OCI-LY7 (cell line): ENCODE measurements around the gene MRPS24. TPM values are rescaled to one million over a fixed set of nuclear protein-coding genes. Genes with fewer than 3 reads are reported as not detected.

Source experiments
- BruUV-seq: library from RNA; stranded (reverse); fragments of 400-500 nt; replicated peaks from 2 replicates; lab custom pipeline; 2021; lab: Mats Ljungman, UMichigan
- CTCF ChIA-PET: fragments of 300-600 bp; sonication (Branson Sonifier 250); formaldehyde crosslinking; loops from one replicate; lab custom pipeline; 2022; ENCODE audit warnings: antibody characterized with exemption; ENCODE audit not compliant: unreplicated experiment; lab: Charles Lee
- POLR2A ChIA-PET: fragments of 300-600 bp; sonication (Branson Sonifier 250); formaldehyde crosslinking; loops from one replicate; lab custom pipeline; 2022; ENCODE audit warnings: antibody characterized with exemption; lab: Charles Lee
- DNase-seq: peaks from one replicate; pipeline ENCODE4 v3.0.0-alpha.2; 2015; ENCODE audit warnings: low spot score
- H2AFZ ChIP-seq: fragments of 200-600 bp; sonication (generic), shearing (Covaris generic); 2 replicates; pipeline ENCODE4 v1.6.1; 2014; ENCODE audit warnings: mild to moderate bottlenecking, antibody characterized with exemption, low read length, moderate library complexity
- H3K27ac ChIP-seq: fragments of 200-600 bp; sonication (generic); 2 replicates; pipeline ENCODE4 v1.5.1; 2014; ENCODE audit warnings: mixed run types, low read depth, mild to moderate bottlenecking, moderate library complexity, low read length, inconsistent platforms; ENCODE audit not compliant: poor library complexity, severe bottlenecking
- H3K36me3 ChIP-seq: fragments of 200-600 bp; sonication (generic); 2 replicates; pipeline ENCODE4 v1.6.1; 2014; ENCODE audit warnings: mild to moderate bottlenecking, antibody characterized with exemption, low read length, moderate library complexity, mixed read lengths; ENCODE audit not compliant: insufficient read depth
- H3K4me1 ChIP-seq: fragments of 200-600 bp; sonication (generic); 2 replicates; pipeline ENCODE4 v1.5.1; 2014; ENCODE audit warnings: mild to moderate bottlenecking, low read length; ENCODE audit not compliant: insufficient read depth, poor library complexity, severe bottlenecking
- H3K4me2 ChIP-seq: fragments of 200-600 bp; sonication (generic); 2 replicates; pipeline ENCODE4 v1.6.1; 2014; ENCODE audit warnings: mild to moderate bottlenecking, low read length
- H3K4me3 ChIP-seq: fragments of 200-600 bp; sonication (generic); 2 replicates; pipeline ENCODE4 v1.5.1; 2014; ENCODE audit warnings: mild to moderate bottlenecking, low read depth, low read length; ENCODE audit not compliant: poor library complexity, severe bottlenecking
- H3K79me2 ChIP-seq: fragments of 200-600 bp; sonication (generic); 2 replicates; pipeline ENCODE4 v1.6.1; 2016; ENCODE audit warnings: low read depth, mild to moderate bottlenecking, low read length, moderate library complexity, mixed read lengths; ENCODE audit not compliant: insufficient read depth
- H3K9me2 ChIP-seq: fragments of 200-600 bp; sonication (generic); 2 replicates; pipeline ENCODE4 v1.6.1; 2016; ENCODE audit warnings: mild to moderate bottlenecking, low read length, mixed read lengths; ENCODE audit not compliant: insufficient read depth
- H3K9me3 ChIP-seq: fragments of 200-600 bp; sonication (generic); 2 replicates; pipeline ENCODE4 v1.6.1; 2014; ENCODE audit warnings: mild to moderate bottlenecking, mixed run types, low read length, mixed read lengths
- H4K20me1 ChIP-seq: fragments of 200-600 bp; sonication (generic); 2 replicates; pipeline ENCODE4 v1.6.1; 2014; ENCODE audit warnings: mild to moderate bottlenecking, antibody characterized with exemption, low read length, moderate library complexity, mixed read lengths; ENCODE audit not compliant: insufficient read depth
- EZH2phosphoT487 ChIP-seq: fragments of 200-600 bp; sonication (generic); IDR thresholded peaks from 2 replicates; pipeline ENCODE4 v1.6.1; 2018; ENCODE audit warnings: low read depth, borderline replicate concordance, mild to moderate bottlenecking, mixed run types, antibody characterized with exemption, low read length, moderate library complexity, mixed read lengths
- intact Hi-C: fragments of 100-400 bp; cut with micrococcal nuclease; formaldehyde crosslinking; loops from one replicate; pipeline ENCODE4 v1.10.0; 2022; ENCODE audit not compliant: unreplicated experiment
- total RNA-seq, 2 experiments: library from RNA; depleted of rRNA in 1 of 2; stranded (reverse); fragments of >200 nt in 1 of 2; shearing (Covaris generic) in 1 of 2; gene quantifications; 2 replicates each; pipeline ENCODE4 v1.2.3, GENCODE V29; 2014 to 2022
- TF ChIP-seq, protein P1 (sequence below): fragments of 200-600 bp; sonication (generic); conservative IDR thresholded peaks from 2 replicates; pipeline ENCODE4 v1.5.1; 2014; ENCODE audit warnings: mild to moderate bottlenecking, antibody characterized with exemption, low read length, moderate library complexity, mixed read lengths

MRPS24 gene
- total RNA-seq, 2 experiments from 2014 or later = 65.1 to 83.4 TPM

DNA sequence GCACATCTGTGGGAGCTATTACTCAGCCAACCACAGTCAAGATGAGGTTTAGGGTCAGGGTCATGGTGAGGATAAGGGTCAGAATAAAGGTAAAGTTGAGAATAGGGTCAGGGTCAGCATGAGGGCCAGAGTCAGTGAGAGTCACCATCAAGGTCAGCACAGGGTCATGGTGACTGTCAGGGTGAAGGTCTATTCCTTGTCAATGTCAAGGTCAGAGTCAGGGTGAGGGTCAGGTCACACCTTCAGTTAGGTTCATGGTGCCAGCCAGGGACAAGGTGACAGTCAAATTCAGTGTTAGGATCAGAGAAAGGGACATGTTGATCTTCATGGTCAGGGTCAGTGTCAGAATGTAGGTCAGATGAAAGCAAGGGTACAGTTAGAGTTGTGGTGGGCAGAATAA lies 14.1 kb downstream of the MRPS24 start:
- ChIA-PET CTCF (no interaction called here), POLR2A (no interaction called here)
- Histone ChIP-seq H3K4me3 (no peak overlapping the region), H3K9me2 (no peaks in the 10 kb centered on the region), H4K20me1 (no peaks in the 10 kb centered on the region), H3K9me3 (no peaks in the 10 kb centered on the region), H3K4me1 (no peaks in the 10 kb centered on the region), H3K27ac (no peak overlapping the region), H2AFZ (no peak overlapping the region), H3K4me2 (no peak overlapping the region), H3K79me2 (no peaks in the 10 kb centered on the region), H3K36me3 (no peaks in the 10 kb centered on the region)
- TF ChIP-seq EZH2phosphoT487 = no peak
- TF ChIP-seq, protein P1, sequence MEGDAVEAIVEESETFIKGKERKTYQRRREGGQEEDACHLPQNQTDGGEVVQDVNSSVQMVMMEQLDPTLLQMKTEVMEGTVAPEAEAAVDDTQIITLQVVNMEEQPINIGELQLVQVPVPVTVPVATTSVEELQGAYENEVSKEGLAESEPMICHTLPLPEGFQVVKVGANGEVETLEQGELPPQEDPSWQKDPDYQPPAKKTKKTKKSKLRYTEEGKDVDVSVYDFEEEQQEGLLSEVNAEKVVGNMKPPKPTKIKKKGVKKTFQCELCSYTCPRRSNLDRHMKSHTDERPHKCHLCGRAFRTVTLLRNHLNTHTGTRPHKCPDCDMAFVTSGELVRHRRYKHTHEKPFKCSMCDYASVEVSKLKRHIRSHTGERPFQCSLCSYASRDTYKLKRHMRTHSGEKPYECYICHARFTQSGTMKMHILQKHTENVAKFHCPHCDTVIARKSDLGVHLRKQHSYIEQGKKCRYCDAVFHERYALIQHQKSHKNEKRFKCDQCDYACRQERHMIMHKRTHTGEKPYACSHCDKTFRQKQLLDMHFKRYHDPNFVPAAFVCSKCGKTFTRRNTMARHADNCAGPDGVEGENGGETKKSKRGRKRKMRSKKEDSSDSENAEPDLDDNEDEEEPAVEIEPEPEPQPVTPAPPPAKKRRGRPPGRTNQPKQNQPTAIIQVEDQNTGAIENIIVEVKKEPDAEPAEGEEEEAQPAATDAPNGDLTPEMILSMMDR = no peak
- no TSS peak for BruUV-seq
- intact Hi-C loops = no loop called here
- no peak for DNase-seq

DNA sequence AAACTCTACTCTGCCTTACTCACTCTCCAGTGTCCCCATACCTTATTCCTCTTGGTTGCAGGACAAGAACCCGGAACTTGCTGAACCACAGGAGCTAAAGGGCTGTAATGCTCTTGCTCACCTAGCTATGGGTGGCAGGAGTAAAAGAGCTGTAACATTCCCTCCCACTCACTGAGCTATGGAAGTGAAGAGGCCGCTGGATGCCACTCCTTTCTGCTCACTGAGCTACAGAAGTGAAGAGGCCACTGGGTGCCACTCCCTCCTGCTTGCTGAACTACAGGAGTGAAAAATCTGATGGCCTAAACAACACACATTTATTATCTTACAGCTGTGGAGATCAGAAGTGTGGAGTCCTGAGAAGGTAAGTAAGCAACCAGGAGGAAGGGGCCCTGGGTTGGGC lies 17.5 kb downstream of the MRPS24 start:
- POLR2A ChIA-PET = no interaction called here
- Histone ChIP-seq H2AFZ (no peak overlapping the region), H3K9me2 (no peaks in the 10 kb centered on the region), H3K36me3 (no peaks in the 10 kb centered on the region), H3K4me3 (no peak overlapping the region), H3K9me3 (no peaks in the 10 kb centered on the region), H4K20me1 (no peaks in the 10 kb centered on the region), H3K27ac (no peak overlapping the region), H3K4me1 (no peaks in the 10 kb centered on the region), H3K79me2 (no peaks in the 10 kb centered on the region), H3K4me2 (no peak overlapping the region)
- no peak for DNase-seq
- BruUV-seq = no TSS peak
- CTCF ChIA-PET = no interaction called here
- TF ChIP-seq, protein P1 = no peak
- no peak for TF ChIP-seq EZH2phosphoT487
- intact Hi-C loops = no loop called here

DNA sequence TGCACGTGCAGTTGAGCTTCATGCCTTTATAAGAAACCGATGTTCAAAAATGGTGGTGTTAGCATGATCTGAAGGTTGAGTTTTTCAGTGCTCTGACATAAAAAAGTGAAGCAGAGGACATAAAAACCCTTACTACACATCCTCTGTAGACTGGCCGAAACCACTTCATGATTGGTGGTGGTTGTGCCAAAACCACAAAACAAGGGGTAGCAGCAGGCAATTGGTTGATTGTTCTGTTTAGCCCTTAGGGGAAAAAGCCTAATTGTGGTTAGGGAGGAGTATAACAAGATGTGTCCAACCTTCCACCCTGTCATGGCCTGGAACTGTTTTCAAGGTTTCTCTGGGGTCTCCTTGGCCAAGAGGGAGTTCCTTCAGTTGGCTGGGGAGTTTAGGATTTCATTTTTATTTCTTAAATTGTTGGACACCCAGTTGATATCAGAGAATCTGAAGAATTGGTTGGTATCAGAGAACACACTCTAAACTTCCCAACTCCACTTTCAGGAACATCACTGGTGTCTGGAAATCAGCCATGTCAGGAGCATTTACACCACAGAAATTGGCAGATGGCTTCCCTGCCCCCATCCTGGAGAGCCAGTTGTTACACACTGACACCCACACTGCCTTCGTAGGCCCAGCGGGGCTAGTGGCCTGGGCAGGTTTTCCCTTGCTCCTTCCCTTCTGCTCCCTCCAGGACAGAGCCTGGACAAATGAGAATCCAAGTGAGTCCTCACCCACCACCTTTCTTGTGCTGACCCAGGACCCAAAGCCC lies 18.8 kb downstream of the MRPS24 start:
- CTCF ChIA-PET = no interaction called here

More for the DNA sequence above, 18.8 kb downstream of the MRPS24 start:
- Histone ChIP-seq H3K4me2 (no peak overlapping the region), H4K20me1 (no peaks in the 10 kb centered on the region), H2AFZ (no peak overlapping the region), H3K9me3 (no peaks in the 10 kb centered on the region), H3K79me2 (no peaks in the 10 kb centered on the region), H3K36me3 (no peaks in the 10 kb centered on the region), H3K4me1 (no peaks in the 10 kb centered on the region), H3K27ac (no peak overlapping the region), H3K4me3 (no peak overlapping the region), H3K9me2 (no peaks in the 10 kb centered on the region)
- TF ChIP-seq EZH2phosphoT487 = no peak
- TF ChIP-seq, protein P1 = no peak
- POLR2A ChIA-PET = interaction anchor here (0.6 kb wide), 1 partner anchor 20 kb away, joined by 3 read pairs; no protein-coding TSS in a partner anchor
- no TSS peak for BruUV-seq
- DNase-seq = no peak
- intact Hi-C loops = no loop called here
